H1 (cell line): ENCODE measurements around the gene MOGAT2. TPM values are rescaled to one million over a fixed set of nuclear protein-coding genes. Genes with fewer than 3 reads are reported as not detected.
"Not testable (repeated sequence)": the region's sequence is repeated elsewhere in the genome, so short reads cannot be mapped to it uniquely, and the experiment has no call there.

Source experiments
- CTCF ChIA-PET: fragments of 300-600 bp; sonication (Branson Sonifier 250); formaldehyde crosslinking; loops from one replicate; lab custom pipeline; 2021; ENCODE audit not compliant: partially characterized antibody; lab: Charles Lee
- POLR2A ChIA-PET: fragments of 300-600 bp; sonication (Branson Sonifier 250); formaldehyde crosslinking; loops from one replicate; lab custom pipeline; 2021; ENCODE audit warnings: inconsistent platforms; ENCODE audit not compliant: partially characterized antibody; lab: Charles Lee
- DNase-seq, 2 experiments: peaks; one replicate each; pipeline versions ENCODE4 v3.0.0 to v3.0.0-alpha.2; 2010 to 2022; ENCODE audit warnings: low spot score in 2 of 2, low read depth in 1 of 2, mixed read lengths in 1 of 2
- FAIRE-seq: peaks from 2 replicates; lab custom pipeline; 2011; peaks lifted over from hg19 to GRCh38; lab: Jason Lieb, UNC
- H2AFZ ChIP-seq: 2 replicates; pipeline ENCODE4 v1.8.1; 2012; ENCODE audit warnings: low read length, inconsistent platforms
- H2AK5ac ChIP-seq: 2 replicates; pipeline ENCODE4 v1.6.1; 2013; ENCODE audit warnings: low read depth, low read length
- H2BK120ac ChIP-seq: replicated peaks from 2 replicates; pipeline ENCODE3; 2013; ENCODE audit warnings: low read depth, low read length, inconsistent platforms
- H2BK12ac ChIP-seq: 2 replicates; pipeline ENCODE4 v1.6.1; 2013; ENCODE audit warnings: low read depth, low read length
- H2BK15ac ChIP-seq: 2 replicates; pipeline ENCODE4 v1.6.1; 2013; ENCODE audit warnings: low read length
- H2BK20ac ChIP-seq: 2 replicates; pipeline ENCODE4 v1.6.1; 2013; ENCODE audit warnings: low read length
- H2BK5ac ChIP-seq: 2 replicates; pipeline ENCODE4 v1.6.1; 2013; ENCODE audit warnings: low read depth, low read length
- H3K14ac ChIP-seq: 2 replicates; pipeline ENCODE4 v1.6.1; 2013; ENCODE audit warnings: inconsistent platforms; ENCODE audit not compliant: insufficient read length
- H3K18ac ChIP-seq: 2 replicates; pipeline ENCODE4 v1.6.1; 2013; ENCODE audit warnings: low read length; ENCODE audit errors: extremely low read depth
- H3K23ac ChIP-seq: 2 replicates; pipeline ENCODE4 v1.6.1; 2013; ENCODE audit warnings: inconsistent platforms; ENCODE audit not compliant: insufficient read length
- H3K23me2 ChIP-seq: 2 replicates; pipeline ENCODE4 v1.6.1; 2013; ENCODE audit warnings: low read depth, low read length
- H3K27ac ChIP-seq: 2 replicates; pipeline ENCODE4 v1.6.1; 2011; ENCODE audit warnings: low read depth, low read length, inconsistent platforms
- H3K27me3 ChIP-seq, 4 experiments: replicated peaks in 1 of 4; 1 replicate in 1 of 4; 2 replicates in 3 of 4; pipeline versions ENCODE4 v1.6.1 to v1.8.1; 2011 to 2013; ENCODE audit warnings: low read length in 3 of 4, mild to moderate bottlenecking in 3 of 4, inconsistent platforms in 2 of 4, mixed read lengths in 2 of 4, moderate library complexity in 1 of 4; ENCODE audit not compliant: control insufficient read depth in 3 of 4, insufficient read depth in 3 of 4; ENCODE audit errors: extremely low read depth in 1 of 4
- H3K36me3 ChIP-seq, 4 experiments: 2 replicates each; pipeline versions ENCODE4 v1.6.1 to v1.8.1; 2011 to 2013; ENCODE audit warnings: mild to moderate bottlenecking in 4 of 4, low read length in 3 of 4, moderate library complexity in 2 of 4, control low read depth in 1 of 4, inconsistent platforms in 1 of 4; ENCODE audit not compliant: insufficient read depth in 4 of 4, control insufficient read depth in 2 of 4
- H3K4ac ChIP-seq: replicated peaks from 2 replicates; pipeline ENCODE3; 2013; ENCODE audit warnings: low read length, low read depth, mixed read lengths, inconsistent platforms; ENCODE audit not compliant: insufficient read length
- H3K4me1 ChIP-seq, 4 experiments: replicated peaks in 1 of 4; 1 replicate in 1 of 4; 2 replicates in 3 of 4; pipeline versions ENCODE4 v1.6.1 to v1.8.1; 2011 to 2013; ENCODE audit warnings: low read length in 3 of 4, inconsistent platforms in 2 of 4, mixed read lengths in 1 of 4; ENCODE audit not compliant: insufficient read depth in 4 of 4, control insufficient read depth in 3 of 4
- H3K4me2 ChIP-seq, 2 experiments: 2 replicates each; pipeline versions ENCODE4 v1.6.1 to v1.8.1; 2011 to 2013; ENCODE audit warnings: low read depth in 2 of 2, low read length in 2 of 2, control low read depth in 1 of 2, inconsistent platforms in 1 of 2, mild to moderate bottlenecking in 1 of 2; ENCODE audit not compliant: insufficient read depth in 1 of 2
- H3K4me3 ChIP-seq, 4 experiments: fragments of 200-600, 300-600 bp in 1 of 4; sonication (generic), shearing (Covaris generic), sonication (Bioruptor Twin) in 1 of 4; 2 replicates each; pipeline versions ENCODE4 v1.5.1 to v1.8.1; 2011 to 2016; ENCODE audit warnings: low read length in 4 of 4, low read depth in 3 of 4, control low read depth in 2 of 4, inconsistent platforms in 2 of 4, mild to moderate bottlenecking in 2 of 4, mixed read lengths in 1 of 4, moderate library complexity in 1 of 4; ENCODE audit not compliant: insufficient read depth in 2 of 4; ENCODE audit errors: extremely low read depth in 1 of 4
- H3K56ac ChIP-seq: replicated peaks from 2 replicates; pipeline ENCODE3; 2013; ENCODE audit warnings: low read depth, mild to moderate bottlenecking, mixed read lengths, low read length, inconsistent platforms; ENCODE audit not compliant: insufficient read length
- H3K79me1 ChIP-seq: 2 replicates; pipeline ENCODE4 v1.6.1; 2013; ENCODE audit warnings: low read depth, low read length, control low read depth
- H3K79me2 ChIP-seq, 2 experiments: 2 replicates each; pipeline versions ENCODE4 v1.6.1 to v1.8.1; 2012 to 2013; ENCODE audit warnings: low read length in 2 of 2, mild to moderate bottlenecking in 2 of 2, inconsistent platforms in 1 of 2; ENCODE audit not compliant: insufficient read depth in 2 of 2, control insufficient read depth in 1 of 2
- H3K9ac ChIP-seq, 4 experiments: replicated peaks in 1 of 4; 1 replicate in 1 of 4; 2 replicates in 3 of 4; pipeline versions ENCODE4 v1.6.1 to v1.8.1; 2011 to 2013; ENCODE audit warnings: low read depth in 3 of 4, low read length in 3 of 4, control low read depth in 2 of 4, mild to moderate bottlenecking in 2 of 4, moderate library complexity in 2 of 4, inconsistent platforms in 1 of 4; ENCODE audit errors: extremely low read depth in 1 of 4
- H3K9me3 ChIP-seq, 2 experiments: 2 replicates each; pipeline versions ENCODE4 v1.6.1 to v1.8.1; 2012 to 2013; ENCODE audit warnings: mild to moderate bottlenecking in 2 of 2, moderate library complexity in 2 of 2, control low read depth in 1 of 2, inconsistent platforms in 1 of 2, low read depth in 1 of 2, low read length in 1 of 2, mixed read lengths in 1 of 2; ENCODE audit not compliant: insufficient read depth in 2 of 2
- H4K20me1 ChIP-seq, 2 experiments: replicated peaks in 1 of 2; 2 replicates each; pipeline versions ENCODE3 to v1.8.1; 2011 to 2013; ENCODE audit warnings: inconsistent platforms in 2 of 2, low read length in 2 of 2, mild to moderate bottlenecking in 1 of 2; ENCODE audit not compliant: insufficient read depth in 2 of 2, control insufficient read depth in 1 of 2
- H4K5ac ChIP-seq: 2 replicates; pipeline ENCODE4 v1.6.1; 2013; ENCODE audit warnings: low read length, low read depth, mixed read lengths, inconsistent platforms; ENCODE audit not compliant: insufficient read length
- H4K8ac ChIP-seq: 2 replicates; pipeline ENCODE4 v1.8.0; 2013; ENCODE audit warnings: mild to moderate bottlenecking, moderate library complexity, low read length, inconsistent platforms; ENCODE audit not compliant: insufficient read depth; ENCODE audit errors: extremely low read depth
- H4K91ac ChIP-seq: replicated peaks from 2 replicates; pipeline ENCODE3; 2013; ENCODE audit warnings: low read length, mixed read lengths, inconsistent platforms; ENCODE audit not compliant: insufficient read length
- polyA plus RNA-seq, 7 experiments: library from polyadenylated mRNA; depleted of rRNA in 3 of 7; stranded (reverse) in 5 of 7; unstranded in 2 of 7; fragments of >200 nt in 5 of 7; fragments of 200-250 nt in 2 of 7; gene quantifications; 1 replicate in 5 of 7; 2 replicates in 1 of 7; 4 replicates in 1 of 7; pipeline versions ENCODE4 v1.2.1 to v1.2.3, GENCODE V29; 2011 to 2013; ENCODE audit warnings: missing spikeins in 2 of 7, mixed read lengths in 2 of 7
- total RNA-seq: library from RNA; stranded (reverse); fragmentation: NEBNext Ultra II Directional; extraction: Animal tissue kit (Norgen Biotek cat#: 25700); gene quantifications from 2 replicates; pipeline ENCODE4 v1.2.1, GENCODE V29; 2021

The MOGAT2 gene
- total and polyA plus RNA-seq, 2 of the 8 experiments (the other 6 are each of a cell fraction or from before 2014, with no cell fraction given), result not detected

DNA sequence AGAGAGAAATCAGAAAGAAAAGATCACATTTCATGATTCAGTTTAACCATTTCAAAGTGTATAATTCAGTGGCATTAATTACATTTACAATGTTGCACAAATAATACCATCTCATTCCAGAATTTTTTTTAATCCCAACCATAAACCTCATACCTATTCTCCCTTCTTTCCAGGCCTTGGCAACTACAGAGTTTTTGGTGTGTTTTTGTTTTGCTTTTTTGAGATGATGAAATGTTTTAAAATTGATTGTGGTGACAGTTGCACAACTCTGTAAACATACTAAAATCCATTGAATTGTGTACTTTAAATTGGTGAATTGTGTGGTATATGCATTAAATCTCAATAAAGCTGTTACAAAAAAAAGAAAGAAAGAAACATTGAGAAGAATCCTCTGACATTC is 37.3 kb downstream of the MOGAT2 start:
- H3K4ac ChIP-seq, H3K27me3 ChIP-seq, FAIRE-seq, H3K23me2 ChIP-seq, H2BK5ac ChIP-seq, H3K79me1 ChIP-seq, H3K4me2 ChIP-seq, H2BK12ac ChIP-seq, H2BK15ac ChIP-seq, H3K27ac ChIP-seq, H2AFZ ChIP-seq, H3K9me3 ChIP-seq, H3K9ac ChIP-seq, H4K5ac ChIP-seq, H4K91ac ChIP-seq, DNase-seq, H4K20me1 ChIP-seq, H3K14ac ChIP-seq, POLR2A ChIA-PET, H2BK20ac ChIP-seq, H3K36me3 ChIP-seq, H2BK120ac ChIP-seq, H3K79me2 ChIP-seq, H2AK5ac ChIP-seq, H3K56ac ChIP-seq, H3K23ac ChIP-seq, H3K4me1 ChIP-seq, H4K8ac ChIP-seq, H3K4me3 ChIP-seq, H3K18ac ChIP-seq: not testable (repeated sequence)
- CTCF ChIA-PET, result interaction anchor here (1.3 kb wide), 1 partner anchor 75 kb away, joined by 3 read pairs; no protein-coding TSS in a partner anchor
